ENCODE measurements around the gene NFATC2IP. TPM values are rescaled to one million over a fixed set of nuclear protein-coding genes. Genes with fewer than 3 reads are reported as not detected.
A peak's percentile ranks its signal among the peaks of the same experiment; 100 is the strongest.

Gene NFATC2IP
- 36.4 TPM for polyA plus RNA-seq (2012; ENCODE audit: missing spikeins)

GRCh38 chr16:28950648-28951409, at the start of gene NFATC2IP:
Gene NFATC2IP (plus strand): TSS chr16:28950937. CDS start chr16:28951012, 75 bp downstream.
- TF ChIP-seq POLR2AphosphoS5 (IDR thresholded peaks at IDR 0.05; ENCODE audit: low read depth, low read length) (peak; percentile 78), TAF1 (IDR thresholded peaks at IDR 0.05; ENCODE audit: borderline replicate concordance, low read depth, low read length) (peak; percentile 81), POLR2A (IDR thresholded peaks at IDR 0.05; ENCODE audit: low read depth, low read length) (peak; percentile 88)
- peak; percentile 97 for DNase-seq (ENCODE audit: insufficient read length)
- peak; percentile 100 for FAIRE-seq

- DNase-seq (ENCODE audit: insufficient read length) (no peak), FAIRE-seq (no peak)
- TF ChIP-seq POLR2AphosphoS5 (IDR thresholded peaks at IDR 0.05; ENCODE audit: low read depth, low read length) (no peak), POLR2A (IDR thresholded peaks at IDR 0.05; ENCODE audit: low read depth, low read length) (no peak)
These were observed 48.9 kb upstream of the NFATC2IP start for GRCh38 chr16:28901862-28902261.

- FAIRE-seq: no peak
- no peak for DNase-seq (ENCODE audit: insufficient read length)
- TF ChIP-seq POLR2AphosphoS5 (IDR thresholded peaks at IDR 0.05; ENCODE audit: low read depth, low read length): no peak
- 0 out of 2 replicates have a peak, but pooled peaks have one; percentile 18 for TF ChIP-seq POLR2A (IDR thresholded peaks at IDR 0.05; ENCODE audit: low read depth, low read length)
- TF ChIP-seq TAF1 (IDR thresholded peaks at IDR 0.05; ENCODE audit: borderline replicate concordance, low read depth, low read length): no peak
These were observed 47.8 kb upstream of the NFATC2IP start for GRCh38 chr16:28902909-28903308.

- DNase-seq (ENCODE audit: insufficient read length) (no peak), FAIRE-seq (no peak)
- TF ChIP-seq TAF1 (IDR thresholded peaks at IDR 0.05; ENCODE audit: borderline replicate concordance, low read depth, low read length) (no peak), POLR2A (IDR thresholded peaks at IDR 0.05; ENCODE audit: low read depth, low read length) (no peak), POLR2AphosphoS5 (IDR thresholded peaks at IDR 0.05; ENCODE audit: low read depth, low read length) (no peak)
These were observed 47.2 kb upstream of the NFATC2IP start for GRCh38 chr16:28903344-28904042.

GRCh38 chr16:28904363-28904762, 46.4 kb upstream of the NFATC2IP start:
- FAIRE-seq: no peak
- no peak for TF ChIP-seq POLR2AphosphoS5 (IDR thresholded peaks at IDR 0.05; ENCODE audit: low read depth, low read length)
- TF ChIP-seq TAF1 (IDR thresholded peaks at IDR 0.05; ENCODE audit: borderline replicate concordance, low read depth, low read length): no peak
- TF ChIP-seq POLR2A (IDR thresholded peaks at IDR 0.05; ENCODE audit: low read depth, low read length): no peak
- DNase-seq (ENCODE audit: insufficient read length): no peak

- DNase-seq (ENCODE audit: insufficient read length) (no peak), FAIRE-seq (no peak)
- TF ChIP-seq POLR2AphosphoS5 (IDR thresholded peaks at IDR 0.05; ENCODE audit: low read depth, low read length) (no peak), POLR2A (IDR thresholded peaks at IDR 0.05; ENCODE audit: low read depth, low read length) (no peak), TAF1 (IDR thresholded peaks at IDR 0.05; ENCODE audit: borderline replicate concordance, low read depth, low read length) (no peak)
These were observed 45.9 kb upstream of the NFATC2IP start for GRCh38 chr16:28904828-28905227.

GRCh38 chr16:28905229-28905754, 45.4 kb upstream of the NFATC2IP start:
- no peak for DNase-seq (ENCODE audit: insufficient read length)
- TF ChIP-seq POLR2AphosphoS5 (IDR thresholded peaks at IDR 0.05; ENCODE audit: low read depth, low read length) (no peak), TAF1 (IDR thresholded peaks at IDR 0.05; ENCODE audit: borderline replicate concordance, low read depth, low read length) (no peak), POLR2A (IDR thresholded peaks at IDR 0.05; ENCODE audit: low read depth, low read length) (no peak)

GRCh38 chr16:28905800-28906372, 44.9 kb upstream of the NFATC2IP start:
- TF ChIP-seq POLR2AphosphoS5 (IDR thresholded peaks at IDR 0.05; ENCODE audit: low read depth, low read length): no peak
- no peak for TF ChIP-seq TAF1 (IDR thresholded peaks at IDR 0.05; ENCODE audit: borderline replicate concordance, low read depth, low read length)
- no peak for TF ChIP-seq POLR2A (IDR thresholded peaks at IDR 0.05; ENCODE audit: low read depth, low read length)
- no peak for DNase-seq (ENCODE audit: insufficient read length)
- no peak for FAIRE-seq

More at GRCh38 chr16:28905229-28905754, 45.4 kb upstream of the NFATC2IP start:
- no peak for FAIRE-seq

- DNase-seq (ENCODE audit: insufficient read length) (no peak), FAIRE-seq (no peak)
- no peak for TF ChIP-seq POLR2AphosphoS5 (IDR thresholded peaks at IDR 0.05; ENCODE audit: low read depth, low read length)
- TF ChIP-seq TAF1 (IDR thresholded peaks at IDR 0.05; ENCODE audit: borderline replicate concordance, low read depth, low read length): no peak
- no peak for TF ChIP-seq POLR2A (IDR thresholded peaks at IDR 0.05; ENCODE audit: low read depth, low read length)
These were observed 40.4 kb upstream of the NFATC2IP start for GRCh38 chr16:28910086-28911031.

GRCh38 chr16:28912558-28912957, 38.2 kb upstream of the NFATC2IP start:
- TF ChIP-seq POLR2AphosphoS5 (IDR thresholded peaks at IDR 0.05; ENCODE audit: low read depth, low read length) (no peak), POLR2A (IDR thresholded peaks at IDR 0.05; ENCODE audit: low read depth, low read length) (no peak), TAF1 (IDR thresholded peaks at IDR 0.05; ENCODE audit: borderline replicate concordance, low read depth, low read length) (no peak)
- no peak for FAIRE-seq
- no peak for DNase-seq (ENCODE audit: insufficient read length)
